Stimulated activated naive CD4-positive, alpha-beta T cell (primary cell): ENCODE data around the gene DIPK1C.

Source experiments
- DNase-seq, 6 experiments: peaks; one replicate each; lab custom pipeline; 2025; lab: John Stamatoyannopoulos, UW

DIPK1C gene

GRCh38 chr18:74387383-74387782 is 69.7 kb downstream of the DIPK1C start:
- DNase-seq, result no peak
